SK-N-MC (cell line): ENCODE data around the gene LAPTM5.
"Not testable (repeated sequence)": the region's sequence is repeated elsewhere in the genome, so short reads cannot be mapped to it uniquely, and the experiment has no call there.

Experiments
- DNase-seq: peaks from one replicate; pipeline ENCODE4 v3.0.0-alpha.2; 2011; ENCODE audit warnings: low read depth, low spot score
- H3K27ac ChIP-seq: fragments of 200-600 bp; sonication (generic); 2 replicates; pipeline ENCODE4 v1.5.1; 2016; ENCODE audit warnings: mixed run types
- H3K36me3 ChIP-seq: fragments of 200-600 bp; sonication (generic); 2 replicates; pipeline ENCODE4 v1.6.1; 2017; ENCODE audit warnings: antibody characterized with exemption, low read length, mixed read lengths; ENCODE audit not compliant: insufficient read depth
- H3K4me3 ChIP-seq: fragments of 200-600 bp; sonication (generic); 2 replicates; pipeline ENCODE4 v1.5.1; 2016
- H3K9ac ChIP-seq: fragments of 200-600 bp; sonication (generic); 2 replicates; pipeline ENCODE4 v1.8.0; 2017; ENCODE audit warnings: mixed run types, mixed read lengths; ENCODE audit not compliant: insufficient read length
- H3K9me3 ChIP-seq: fragments of 200-600 bp; sonication (generic); 2 replicates; pipeline ENCODE4 v1.6.1; 2017; ENCODE audit warnings: low read depth, mild to moderate bottlenecking, antibody characterized with exemption, low read length, moderate library complexity, mixed read lengths
- EZH2 ChIP-seq: fragments of 200-600 bp; sonication (generic); IDR thresholded peaks from one replicate; pipeline ENCODE4 v1.6.1; 2017; ENCODE audit warnings: antibody characterized with exemption
- FOXP2 ChIP-seq: optimal IDR thresholded peaks from 2 replicates; pipeline ENCODE3; 2011; ENCODE audit warnings: mild to moderate bottlenecking, moderate library complexity; ENCODE audit not compliant: insufficient read depth; ENCODE audit errors: extremely low read length, control extremely low read depth
- POLR2AphosphoS5 ChIP-seq: IDR thresholded peaks from 2 replicates; pipeline ENCODE4 v1.6.1; 2012; ENCODE audit warnings: mild to moderate bottlenecking, low read depth, low read length, borderline replicate concordance

Gene LAPTM5

DNA sequence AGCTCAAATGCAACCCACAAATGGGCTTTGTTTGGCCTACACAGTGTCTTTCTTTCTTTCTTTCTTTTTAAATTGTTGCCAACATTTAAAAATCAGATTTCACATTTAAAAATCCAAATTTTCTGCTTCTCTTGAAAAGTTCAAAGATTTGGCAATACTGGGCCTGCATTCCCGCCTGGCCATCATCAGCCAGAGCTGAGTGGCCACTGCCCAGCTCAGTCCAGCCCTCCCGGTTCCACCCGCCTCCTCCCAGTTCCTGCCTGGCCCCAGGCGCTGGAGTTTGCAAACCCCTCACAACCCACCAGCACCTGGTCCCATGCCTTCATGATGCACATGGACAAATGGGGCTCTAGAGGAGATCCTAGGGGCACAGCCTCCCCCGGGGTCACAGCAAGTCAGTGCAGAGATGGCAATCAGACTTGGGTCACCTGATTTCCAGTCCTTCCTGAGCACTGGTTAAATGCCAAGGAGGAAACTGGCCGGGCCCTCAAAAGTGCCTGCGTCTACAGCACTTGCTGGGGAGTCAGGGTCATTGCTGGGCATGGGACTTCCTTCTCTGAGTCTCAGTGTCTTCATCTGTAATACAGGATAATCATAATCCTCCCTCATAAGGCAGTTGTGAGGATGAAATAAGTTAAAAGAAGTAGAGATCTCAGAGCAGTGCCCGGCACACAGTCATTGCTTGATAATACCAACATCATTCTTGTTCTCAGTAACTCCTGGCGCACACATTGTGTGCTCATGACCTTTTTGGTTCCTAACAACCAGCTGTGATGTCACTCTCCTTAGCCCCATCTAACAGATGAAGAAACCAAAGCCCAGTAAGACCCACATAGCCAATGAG, 41.0 kb upstream of the LAPTM5 start:
- Histone ChIP-seq H3K36me3 (no peaks in the 10 kb centered on the region), H3K9ac (no peak overlapping the region), H3K27ac (no peak overlapping the region), H3K9me3 (no peaks in the 10 kb centered on the region), H3K4me3 (no peak overlapping the region)
- no peak for DNase-seq
- no peak for TF ChIP-seq EZH2
- TF ChIP-seq FOXP2: no peak
- no peak for TF ChIP-seq POLR2AphosphoS5

DNA sequence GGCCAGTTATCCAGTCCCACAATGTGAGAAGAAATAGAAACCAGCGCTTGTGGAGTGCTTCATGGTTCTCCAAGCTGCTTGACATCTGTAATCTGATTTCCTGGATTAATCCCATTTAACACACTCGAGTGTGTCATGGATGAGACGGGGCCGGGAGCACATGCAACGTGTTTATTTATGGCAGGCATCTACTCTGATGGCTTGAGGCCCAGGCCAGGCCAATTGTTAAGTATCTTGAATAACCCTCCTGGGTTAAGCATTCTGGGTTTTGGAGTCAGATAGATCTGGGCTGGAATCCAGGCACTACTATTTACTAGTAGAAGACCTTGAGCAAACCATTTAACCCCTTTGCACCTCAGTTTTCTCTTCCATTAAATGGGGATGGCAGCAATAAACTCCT, 37.5 kb upstream of the LAPTM5 start:
- no peaks in the 10 kb centered on the region for H3K36me3 ChIP-seq
- H3K27ac ChIP-seq: no peak overlapping the region
- no peak overlapping the region for H3K9ac ChIP-seq
- no peak for DNase-seq
- no peak overlapping the region for H3K4me3 ChIP-seq
- TF ChIP-seq EZH2 (no peak), POLR2AphosphoS5 (no peak), FOXP2 (no peak)
- H3K9me3 ChIP-seq: no peaks in the 10 kb centered on the region

DNA sequence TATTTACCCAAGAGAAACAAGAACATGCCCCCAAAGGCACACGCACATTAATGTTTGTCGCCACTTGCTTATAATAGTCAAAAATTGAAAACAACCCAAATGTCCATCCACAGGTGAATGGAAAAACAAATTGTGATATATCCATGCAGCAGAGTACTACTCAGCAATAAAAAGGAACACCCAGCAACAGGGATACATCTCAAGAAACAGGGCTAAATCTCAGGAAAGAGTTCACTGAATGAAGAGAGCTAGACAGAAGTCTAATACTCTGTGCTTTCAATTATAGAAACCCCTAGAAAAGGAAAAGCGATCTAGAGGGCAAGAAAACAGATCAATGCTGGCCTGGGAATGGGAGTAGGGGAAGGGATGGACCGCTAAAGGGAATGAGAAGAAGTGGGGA, 36.7 kb upstream of the LAPTM5 start:
- no peaks in the 10 kb centered on the region for H3K9me3 ChIP-seq
- no peak for TF ChIP-seq POLR2AphosphoS5
- no peak for TF ChIP-seq FOXP2
- no peak for TF ChIP-seq EZH2
- H3K27ac ChIP-seq: no peak overlapping the region
- no peak for DNase-seq
- no peak overlapping the region for H3K4me3 ChIP-seq
- no peak overlapping the region for H3K9ac ChIP-seq
- no peaks in the 10 kb centered on the region for H3K36me3 ChIP-seq

DNA sequence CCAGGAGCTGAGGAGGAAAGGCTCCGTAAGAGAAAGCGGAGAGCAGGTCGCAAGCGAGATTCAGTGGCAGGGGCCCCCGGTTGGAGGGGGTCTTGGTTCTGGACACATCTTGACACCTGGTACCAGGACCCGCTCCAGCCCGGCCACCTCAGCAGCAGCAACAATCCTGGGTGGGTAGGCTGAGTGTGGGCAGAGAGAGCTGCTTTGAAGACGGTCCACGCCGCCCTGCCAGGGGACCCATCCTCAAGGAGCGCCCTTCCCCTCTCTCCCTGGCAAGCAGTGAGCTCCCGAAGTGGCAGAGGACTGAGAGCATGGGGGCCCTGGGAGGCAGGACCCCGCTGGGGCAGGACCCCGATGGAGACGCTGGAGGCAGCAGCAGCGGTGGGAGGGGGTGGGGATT, 35.6 kb upstream of the LAPTM5 start:
- no peak overlapping the region for H3K9ac ChIP-seq
- H3K36me3 ChIP-seq: no peaks in the 10 kb centered on the region

DNA sequence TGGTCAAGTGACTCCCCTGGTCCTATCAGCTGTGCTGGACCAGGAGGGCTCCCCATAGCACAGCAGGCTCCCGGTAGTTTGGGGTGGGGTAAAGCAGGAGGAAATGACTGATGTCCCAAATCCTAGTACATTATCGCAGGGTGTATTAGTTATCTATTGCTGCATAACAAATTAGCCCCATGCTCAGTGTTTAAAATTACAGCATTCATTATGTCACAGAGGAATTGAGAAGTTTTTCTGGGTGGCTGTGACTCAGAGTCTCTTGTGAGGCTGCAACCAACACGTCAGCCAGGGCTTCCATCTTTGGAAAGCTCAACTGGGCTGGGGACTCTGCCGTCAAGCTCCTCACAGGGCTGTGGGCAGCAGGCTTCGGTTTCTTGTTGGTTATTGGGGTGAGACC, 34.3 kb upstream of the LAPTM5 start:
- H3K9me3 ChIP-seq: no peaks in the 10 kb centered on the region
- no peak for TF ChIP-seq FOXP2

More for the DNA sequence above, 35.6 kb upstream of the LAPTM5 start:
- Histone ChIP-seq H3K4me3 (no peak overlapping the region), H3K9me3 (no peaks in the 10 kb centered on the region), H3K27ac (no peak overlapping the region)
- no peak for DNase-seq
- TF ChIP-seq POLR2AphosphoS5 (no peak), EZH2 (no peak), FOXP2 (no peak)

DNA sequence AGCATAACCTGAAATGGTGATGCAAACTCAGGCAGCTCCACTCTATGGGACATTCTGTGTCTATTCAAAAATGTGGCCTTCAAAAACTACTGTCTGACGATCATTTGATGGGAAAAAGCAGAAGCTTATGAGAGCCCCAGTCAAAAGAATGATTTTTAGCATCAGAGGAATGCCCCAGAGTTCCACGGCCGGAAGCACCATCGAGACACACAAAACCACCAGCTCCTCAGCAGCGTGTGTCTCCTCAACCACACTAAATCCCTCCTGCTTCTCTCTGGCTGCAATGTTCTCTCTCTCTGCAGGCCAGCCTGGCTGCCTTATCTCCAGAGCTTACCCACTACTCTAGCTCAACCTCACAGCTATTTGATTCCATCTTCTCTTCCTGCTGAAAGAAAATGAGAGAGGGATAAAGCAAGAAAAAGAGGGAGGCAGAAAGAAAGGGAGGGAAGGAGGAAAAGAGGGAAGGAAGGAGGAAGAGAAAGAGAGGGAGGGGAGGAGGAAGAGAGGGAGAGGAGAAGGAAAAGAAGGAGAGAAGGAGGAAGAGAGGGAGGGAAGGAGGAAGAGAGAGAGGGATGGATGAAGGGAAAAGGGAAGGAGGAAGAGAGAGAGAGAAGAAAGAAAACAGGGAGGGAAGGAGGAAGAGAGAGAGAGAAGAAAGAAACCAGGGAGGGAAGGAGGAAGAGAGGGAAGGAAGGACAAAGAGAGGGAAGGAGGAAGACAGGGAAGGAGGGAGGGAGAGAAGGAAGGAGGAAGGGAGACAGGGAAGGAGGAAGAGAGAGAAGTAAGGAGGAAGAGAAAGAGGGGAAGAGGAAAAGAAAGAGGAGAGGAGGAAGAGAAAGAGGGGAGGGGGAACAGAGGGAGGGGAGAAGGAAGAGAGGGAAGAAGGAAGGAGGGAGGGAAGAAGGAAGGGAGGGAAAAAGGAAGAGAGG, 33.5 kb upstream of the LAPTM5 start:
- Histone ChIP-seq H3K4me3 (no peak overlapping the region), H3K36me3 (no peaks in the 10 kb centered on the region), H3K27ac (no peak overlapping the region), H3K9me3 (no peaks in the 10 kb centered on the region), H3K9ac (no peak overlapping the region)
- TF ChIP-seq FOXP2: no peak
- TF ChIP-seq POLR2AphosphoS5: no peak
- no peak for TF ChIP-seq EZH2
- no peak for DNase-seq

More for the DNA sequence above, 34.3 kb upstream of the LAPTM5 start:
- H3K4me3 ChIP-seq: no peak overlapping the region
- no peak overlapping the region for H3K9ac ChIP-seq
- no peak overlapping the region for H3K27ac ChIP-seq
- no peaks in the 10 kb centered on the region for H3K36me3 ChIP-seq
- no peak for DNase-seq

DNA sequence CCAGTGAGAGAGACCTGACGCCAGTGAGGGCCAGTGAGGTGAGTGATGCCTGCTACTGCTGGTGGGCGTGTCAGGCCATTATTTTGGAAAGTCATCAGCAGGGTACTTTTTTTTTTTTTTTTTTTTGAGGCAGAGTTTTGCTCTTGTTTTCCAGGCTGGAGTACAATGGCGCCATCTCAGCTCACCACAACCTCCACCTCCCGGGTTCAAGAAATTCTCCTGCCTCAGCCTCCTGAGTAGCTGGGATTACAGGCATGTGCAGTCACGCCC, 32.6 kb upstream of the LAPTM5 start:
- H3K27ac ChIP-seq, DNase-seq: not testable (repeated sequence)

DNA sequence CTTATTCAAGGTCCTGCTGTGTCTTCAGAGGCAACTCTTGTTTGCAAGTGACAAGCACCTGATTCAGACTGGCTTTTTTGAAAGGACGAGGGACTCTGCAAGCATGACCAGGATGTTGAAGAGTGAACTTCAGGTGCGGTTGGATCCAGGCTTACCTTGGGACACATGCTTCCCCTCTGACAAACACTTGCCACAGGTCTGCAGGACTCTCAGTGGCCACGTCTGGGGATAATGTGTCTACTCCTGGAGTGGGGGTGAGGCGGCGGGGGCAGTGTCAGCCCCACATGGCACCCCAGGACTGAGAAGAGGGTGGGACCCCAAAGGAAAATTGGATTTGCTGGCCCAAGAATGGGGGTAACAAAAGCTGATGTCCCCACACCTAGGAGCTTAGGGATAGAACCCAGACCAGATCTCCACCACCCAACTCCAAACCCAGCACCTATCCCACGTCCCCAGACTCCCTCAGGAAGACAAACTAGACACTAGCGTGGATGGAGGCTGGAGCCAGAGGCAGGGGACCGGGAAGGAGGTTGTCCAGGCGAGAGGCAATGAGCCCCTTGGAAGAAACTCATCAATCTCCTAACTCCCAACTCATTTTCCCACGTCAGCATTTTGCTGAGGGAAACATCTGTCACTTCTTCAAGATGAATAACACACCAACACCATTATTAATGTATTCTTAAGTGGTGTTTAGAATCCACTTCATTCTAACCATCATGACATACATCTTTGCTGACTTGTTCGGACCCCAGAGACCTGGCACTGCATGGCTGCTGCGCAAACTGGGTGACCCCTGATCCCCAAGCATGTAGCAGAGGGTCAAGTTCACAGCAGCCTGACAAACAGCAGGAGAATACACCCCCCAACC, 32.0 kb upstream of the LAPTM5 start:
- H3K9ac ChIP-seq: no peak overlapping the region
- TF ChIP-seq POLR2AphosphoS5 (no peak), FOXP2 (no peak), EZH2 (no peak)
- H3K36me3 ChIP-seq: no peaks in the 10 kb centered on the region
- DNase-seq: no peak
- H3K27ac ChIP-seq: no peak overlapping the region
- H3K4me3 ChIP-seq: no peak overlapping the region
- no peaks in the 10 kb centered on the region for H3K9me3 ChIP-seq

More for the DNA sequence above, 32.6 kb upstream of the LAPTM5 start:
- not testable (repeated sequence) for H3K9ac ChIP-seq, H3K36me3 ChIP-seq, H3K4me3 ChIP-seq, H3K9me3 ChIP-seq
